Sigmoid colon (tissue), 7 donors: ENCODE measurements around the gene FBXW11. TPM values are rescaled to one million over a fixed set of nuclear protein-coding genes. Genes with fewer than 3 reads are reported as not detected.
"Not testable (repeated sequence)": the region's sequence is repeated elsewhere in the genome, so short reads cannot be mapped to it uniquely, and the experiment has no call there.

Experiments used
- DNase-seq: peaks from one replicate; pipeline ENCODE4 v3.0.0-alpha.2; 2019
- H3K27ac ChIP-seq, 4 donors: fragments of 200-600 bp; sonication (generic); one replicate each; pipeline ENCODE4 v1.5.1; 2016 to 2019; ENCODE audit warnings: mild to moderate bottlenecking in 1 of 4
- H3K27me3 ChIP-seq, 3 donors: fragments of 200-600 bp; sonication (generic); one replicate each; pipeline ENCODE4 v1.5.1; 2019; ENCODE audit warnings: mild to moderate bottlenecking in 1 of 3
- H3K36me3 ChIP-seq, 4 donors: fragments of 200-600 bp; sonication (generic); one replicate each; pipeline ENCODE4 v1.5.1; 2016 to 2019
- H3K4me1 ChIP-seq, 4 donors: fragments of 200-600 bp; sonication (generic); one replicate each; pipeline ENCODE4 v1.5.1; 2017 to 2019
- H3K4me3 ChIP-seq, 4 donors: fragments of 200-600 bp; sonication (generic); one replicate each; pipeline ENCODE4 v1.5.1; 2017 to 2019; ENCODE audit warnings: mild to moderate bottlenecking in 2 of 4, moderate library complexity in 1 of 4
- H3K9me3 ChIP-seq, 4 donors: fragments of 200-600 bp in 3 of 4; sonication (generic) in 3 of 4; one replicate each; pipeline versions ENCODE4 v1.5.1 to v1.6.1; 2013 to 2019
- CTCF ChIP-seq, 4 experiments: fragments of 450-650 bp in 3 of 4; fragments of 200-600 bp in 1 of 4; IDR thresholded peaks; one replicate each; pipeline ENCODE4 v1.5.1; 2016 to 2019; ENCODE audit warnings: antibody characterized with exemption in 4 of 4, mild to moderate bottlenecking in 3 of 4, moderate library complexity in 2 of 4
- EP300 ChIP-seq, 4 donors: sonication (generic); formaldehyde crosslinking; IDR thresholded peaks; one replicate each; pipeline ENCODE4 v1.6.1; 2017; ENCODE audit warnings: antibody characterized with exemption in 4 of 4
- POLR2A ChIP-seq, 2 donors: fragments of 450-650 bp; IDR thresholded peaks; one replicate each; pipeline ENCODE4 v1.6.1; 2016; ENCODE audit warnings: antibody characterized with exemption in 2 of 2, mild to moderate bottlenecking in 2 of 2, moderate library complexity in 2 of 2
- POLR2AphosphoS5 ChIP-seq, 4 donors: sonication (generic); formaldehyde crosslinking; IDR thresholded peaks; one replicate each; pipeline ENCODE4 v1.6.1; 2017; ENCODE audit warnings: antibody characterized with exemption in 4 of 4
- WGBS, 2 donors: extraction: QIAGEN DNeasy Blood & Tissue Kit; methylation state at CpG; one replicate each; pipeline ENCODE4 v1.1.7; 2013; 5-methylcytosine and 5-hydroxymethylcytosine counted together
- intact Hi-C: fragments of 100-400 bp; cut with DNase I; formaldehyde crosslinking; loops from one replicate; pipeline ENCODE4 v1.15.1; 2023
- polyA plus RNA-seq, 3 donors: library from polyadenylated mRNA; stranded (reverse); fragments of 200-250 nt; gene quantifications; one replicate each; pipeline ENCODE4 v1.2.3, GENCODE V29; 2013
- total RNA-seq, 4 donors: library from RNA; depleted of rRNA; stranded (reverse); fragments of >200 nt; gene quantifications; one replicate each; pipeline ENCODE4 v1.1.0, GENCODE V29; 2016
- donor health status: healthy with polysubstance abuse.
- donor health status: Bipolar disorder and iron deficiency.
- donor health status: healthy.

Gene FBXW11
- total and polyA plus RNA-seq, 7 donors, result 14.4 to 67.1 (median 42.9) TPM

GRCh38 chr5:171978519-171978918 lies 27.9 kb downstream of the FBXW11 start:
- intact Hi-C loops, result no loop called here
- Histone ChIP-seq H3K36me3 (no peaks in the 10 kb centered on the region), H3K4me1 (peaks cover 0 to 25% (median 15%) of the 10 kb centered on the region in 4 donors), H3K4me3 (no peak overlapping the region), H3K27me3 (no peaks in the 10 kb centered on the region), H3K9me3 (peaks cover 0 to 6% (median 3%) of the 10 kb centered on the region in 4 donors), H3K27ac (no peak overlapping the region)
- DNase-seq, result no peak
- WGBS, 2 donors, result 73 to 93% methylated on average over 4 of the region's 4 CpGs
- TF ChIP-seq POLR2A (IDR thresholded peaks at IDR 0.05) (no peak), CTCF (IDR thresholded peaks at IDR 0.05) (no peak), EP300 (IDR thresholded peaks at IDR 0.05) (no peak), POLR2AphosphoS5 (IDR thresholded peaks at IDR 0.05) (no peak)

GRCh38 chr5:171978016-171978415 lies 28.4 kb downstream of the FBXW11 start:
- Histone ChIP-seq H3K4me1 (peaks cover 0 to 30% (median 16%) of the 10 kb centered on the region in 4 donors), H3K27me3 (no peaks in the 10 kb centered on the region), H3K9me3 (peaks cover 0 to 6% (median 3%) of the 10 kb centered on the region in 4 donors), H3K36me3 (no peaks in the 10 kb centered on the region), H3K4me3 (no peak overlapping the region), H3K27ac (no peak overlapping the region)
- no peak for DNase-seq
- WGBS, 2 donors, result 72 to 93% methylated on average over 1 of the region's 1 CpG
- TF ChIP-seq EP300 (IDR thresholded peaks at IDR 0.05), result no peak
- no peak for TF ChIP-seq POLR2AphosphoS5 (IDR thresholded peaks at IDR 0.05)
- TF ChIP-seq CTCF (IDR thresholded peaks at IDR 0.05), result no peak
- no peak for TF ChIP-seq POLR2A (IDR thresholded peaks at IDR 0.05)
- intact Hi-C loops, result no loop called here

- H3K36me3 ChIP-seq, intact Hi-C loops, H3K27ac ChIP-seq, H3K27me3 ChIP-seq, H3K9me3 ChIP-seq, DNase-seq, H3K4me3 ChIP-seq: not testable (repeated sequence)
- WGBS, 2 donors, result 80 to 84% methylated on average over 6 of the region's 6 CpGs
- peaks cover 0 to 30% (median 19%) of the 10 kb centered on the region in 4 donors for H3K4me1 ChIP-seq
Observed at GRCh38 chr5:171977244-171977950, 29.0 kb downstream of the FBXW11 start.

GRCh38 chr5:171975877-171976667 lies 30.4 kb downstream of the FBXW11 start:
- no peaks in the 10 kb centered on the region for H3K27me3 ChIP-seq

More at GRCh38 chr5:171975877-171976667, 30.4 kb downstream of the FBXW11 start:
- Histone ChIP-seq H3K4me3 (no peak overlapping the region), H3K27ac (no peak overlapping the region), H3K9me3 (peaks cover 0 to 6% (median 3%) of the 10 kb centered on the region in 4 donors), H3K4me1 (peaks cover 0 to 39% (median 28%) of the 10 kb centered on the region in 4 donors), H3K36me3 (no peaks in the 10 kb centered on the region)
- intact Hi-C loops, result no loop called here
- TF ChIP-seq POLR2AphosphoS5 (IDR thresholded peaks at IDR 0.05) (no peak), CTCF (IDR thresholded peaks at IDR 0.05) (no peak), POLR2A (IDR thresholded peaks at IDR 0.05) (no peak), EP300 (IDR thresholded peaks at IDR 0.05) (no peak)
- 79 to 89% methylated on average over 5 of the region's 5 CpGs for whole genome bisulfite sequencing, 2 donors
- no peak for DNase-seq
